Loucy (cell line): Measurements from ENCODE around the gene ZFYVE21.
A peak's percentile ranks its signal among the peaks of the same experiment; 100 is the strongest.

Source experiments
- CTCF ChIP-seq: fragments of 200-600 bp; sonication (generic); conservative IDR thresholded peaks from 2 replicates; pipeline ENCODE4 v1.5.1; 2014; ENCODE audit warnings: mild to moderate bottlenecking, antibody characterized with exemption, low read length
- EZH2phosphoT487 ChIP-seq: fragments of 200-600 bp; IDR thresholded peaks from 2 replicates; pipeline ENCODE4 v1.6.1; 2018; ENCODE audit warnings: antibody characterized with exemption, mild to moderate bottlenecking, moderate library complexity, borderline replicate concordance

- peak; percentile 82 for TF ChIP-seq CTCF
- TF ChIP-seq EZH2phosphoT487: no peak
These were observed 36.3 kb upstream of the ZFYVE21 start for GRCh38 chr14:103679351-103679750.
